Measurements from ENCODE around the gene MRPS31. TPM values are rescaled to one million over a fixed set of nuclear protein-coding genes. Genes with fewer than 3 reads are reported as not detected.
"Not testable (repeated sequence)": the region's sequence is repeated elsewhere in the genome, so short reads cannot be mapped to it uniquely, and the experiment has no call there.

Gene MRPS31
- total RNA-seq, 2 donors from 2014 or later = 32.0 to 38.7 TPM

GRCh38 chr13:40728595-40728994, 42.4 kb downstream of the MRPS31 start:
- no peak overlapping the region for H3K27ac Mint-ChIP-seq
- no peak for TF ChIP-seq CTCF (conservative IDR thresholded peaks at IDR 0.05)
- H3K4me3 ChIP-seq (ENCODE audit: low read length) = no peak overlapping the region
- H3K9me3 ChIP-seq (ENCODE audit: control insufficient read depth, low read length) = no peaks in the 10 kb centered on the region
- no peak for DNase-seq
- H3K4me1 Mint-ChIP-seq = no peaks in the 10 kb centered on the region
- peaks cover 15% of the 10 kb centered on the region for H3K36me3 ChIP-seq (ENCODE audit: control insufficient read depth, insufficient read depth, low read length)
- H3K27me3 ChIP-seq (ENCODE audit: control insufficient read depth, insufficient read depth, low read length, poor library complexity, severe bottlenecking) = no peaks in the 10 kb centered on the region
- H3K4me3 Mint-ChIP-seq = no peak overlapping the region
- WGBS, 2 experiments (ENCODE audit: insufficient coverage in 1 of 2, insufficient read length in 1 of 2) = 86 to 95% methylated on average over 5 to 6 of the region's 6 CpGs
- H3K9ac ChIP-seq (ENCODE audit: extremely low read depth, low read length, poor library complexity, severe bottlenecking) = no peak overlapping the region
- H3K36me3 Mint-ChIP-seq (ENCODE audit: low read depth) = peaks cover 25% of the 10 kb centered on the region
- H3K27me3 Mint-ChIP-seq (ENCODE audit: insufficient read depth) = no peaks in the 10 kb centered on the region
- H3K27ac ChIP-seq (ENCODE audit: low read depth, low read length) = no peak overlapping the region
- no peaks in the 10 kb centered on the region for H3K4me1 ChIP-seq (ENCODE audit: control insufficient read depth, insufficient read depth, low read length)
- H3K9me3 Mint-ChIP-seq = no peaks in the 10 kb centered on the region

GRCh38 chr13:40714433-40714832, 56.6 kb downstream of the MRPS31 start:
- H3K36me3 ChIP-seq (ENCODE audit: control insufficient read depth, insufficient read depth, low read length); H3K4me1 ChIP-seq (ENCODE audit: control insufficient read depth, insufficient read depth, low read length); H3K27ac ChIP-seq (ENCODE audit: low read depth, low read length); H3K27me3 Mint-ChIP-seq (ENCODE audit: insufficient read depth); H3K9ac ChIP-seq (ENCODE audit: extremely low read depth, low read length, poor library complexity, severe bottlenecking); DNase-seq; H3K27me3 ChIP-seq (ENCODE audit: control insufficient read depth, insufficient read depth, low read length, poor library complexity, severe bottlenecking); H3K4me1 Mint-ChIP-seq; H3K4me3 ChIP-seq (ENCODE audit: low read length); H3K4me3 Mint-ChIP-seq; H3K27ac Mint-ChIP-seq: not testable (repeated sequence)
- H3K36me3 Mint-ChIP-seq (ENCODE audit: low read depth) = peaks cover 37% of the 10 kb centered on the region
- H3K9me3 Mint-ChIP-seq = peaks cover 39% of the 10 kb centered on the region
- no CpG with 5 or more reads among the region's 1 CpG for WGBS, 2 experiments (ENCODE audit: insufficient coverage in 1 of 2, insufficient read length in 1 of 2)
- H3K9me3 ChIP-seq (ENCODE audit: control insufficient read depth, low read length) = peaks cover 11% of the 10 kb centered on the region

GRCh38 chr13:40706439-40706838, 64.6 kb downstream of the MRPS31 start:
- no peak overlapping the region for H3K4me3 ChIP-seq (ENCODE audit: low read length)
- no peak overlapping the region for H3K27ac ChIP-seq (ENCODE audit: low read depth, low read length)
- 94 to 100% methylated on average over 2 of the region's 2 CpGs for WGBS, 2 experiments (ENCODE audit: insufficient coverage in 1 of 2, insufficient read length in 1 of 2)
- no peak for TF ChIP-seq CTCF (conservative IDR thresholded peaks at IDR 0.05)
- H3K4me3 Mint-ChIP-seq = no peak overlapping the region
- H3K4me1 ChIP-seq (ENCODE audit: control insufficient read depth, insufficient read depth, low read length) = no peaks in the 10 kb centered on the region
- H3K9ac ChIP-seq (ENCODE audit: extremely low read depth, low read length, poor library complexity, severe bottlenecking) = no peak overlapping the region
- H3K4me1 Mint-ChIP-seq = no peaks in the 10 kb centered on the region
- H3K9me3 Mint-ChIP-seq = peaks cover 44% of the 10 kb centered on the region
- no peak overlapping the region for H3K27ac Mint-ChIP-seq
- no peaks in the 10 kb centered on the region for H3K27me3 ChIP-seq (ENCODE audit: control insufficient read depth, insufficient read depth, low read length, poor library complexity, severe bottlenecking)
- no peaks in the 10 kb centered on the region for H3K9me3 ChIP-seq (ENCODE audit: control insufficient read depth, low read length)
- peaks cover 7% of the 10 kb centered on the region for H3K27me3 Mint-ChIP-seq (ENCODE audit: insufficient read depth)
- H3K36me3 ChIP-seq (ENCODE audit: control insufficient read depth, insufficient read depth, low read length) = no peaks in the 10 kb centered on the region
- peaks cover 3% of the 10 kb centered on the region for H3K36me3 Mint-ChIP-seq (ENCODE audit: low read depth)
- no peak for DNase-seq

DNA sequence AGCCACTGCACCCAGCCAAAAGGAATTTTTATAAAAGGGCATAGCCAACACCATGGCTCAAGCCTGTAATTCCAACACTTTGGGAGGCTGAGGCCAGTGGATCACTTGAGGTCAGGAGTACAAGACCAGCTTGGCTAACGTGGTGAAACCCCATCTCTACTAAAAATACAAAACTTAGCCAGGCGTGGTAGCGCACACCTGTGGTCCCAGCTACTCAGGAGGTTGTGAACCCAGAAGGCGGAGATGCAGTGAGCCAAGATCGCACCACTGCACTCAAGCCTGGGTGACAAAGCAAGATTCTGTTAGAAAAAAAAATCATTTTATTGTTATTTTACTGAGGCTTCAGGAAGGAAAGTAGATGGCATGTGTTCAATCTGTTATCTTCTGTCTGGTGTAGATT, 73.3 kb downstream of the MRPS31 start:
- H3K27me3 Mint-ChIP-seq (ENCODE audit: insufficient read depth) = no peaks in the 10 kb centered on the region
- Histone ChIP-seq H3K36me3 (ENCODE audit: control insufficient read depth, insufficient read depth, low read length) (no peaks in the 10 kb centered on the region), H3K9me3 (ENCODE audit: control insufficient read depth, low read length) (no peaks in the 10 kb centered on the region), H3K27ac (ENCODE audit: low read depth, low read length) (no peak overlapping the region), H3K9ac (ENCODE audit: extremely low read depth, low read length, poor library complexity, severe bottlenecking) (no peak overlapping the region), H3K4me1 (ENCODE audit: control insufficient read depth, insufficient read depth, low read length) (no peaks in the 10 kb centered on the region), H3K27me3 (ENCODE audit: control insufficient read depth, insufficient read depth, low read length, poor library complexity, severe bottlenecking) (no peaks in the 10 kb centered on the region), H3K4me3 (ENCODE audit: low read length) (no peak overlapping the region)
- no peak overlapping the region for H3K27ac Mint-ChIP-seq
- H3K36me3 Mint-ChIP-seq (ENCODE audit: low read depth) = no peaks in the 10 kb centered on the region
- peaks cover 3% of the 10 kb centered on the region for H3K4me1 Mint-ChIP-seq
- DNase-seq = no peak
- TF ChIP-seq CTCF (conservative IDR thresholded peaks at IDR 0.05) = no peak
- WGBS, 2 experiments (ENCODE audit: insufficient coverage in 1 of 2, insufficient read length in 1 of 2) = 96 to 100% methylated on average over 4 to 5 of the region's 5 CpGs
- no peak overlapping the region for H3K4me3 Mint-ChIP-seq
- H3K9me3 Mint-ChIP-seq = peaks cover 1% of the 10 kb centered on the region

Measured in endodermal cell (in vitro differentiated cells).